ENCODE data around the gene COX10. TPM values are rescaled to one million over a fixed set of nuclear protein-coding genes. Genes with fewer than 3 reads are reported as not detected.
"Not testable (repeated sequence)": the region's sequence is repeated elsewhere in the genome, so short reads cannot be mapped to it uniquely, and the experiment has no call there.

COX10 gene
- polyA plus RNA-seq, 1 experiment: 12.9 TPM

- Histone ChIP-seq H3K27ac (ENCODE audit: low read depth, low read length) (no peak overlapping the region), H3K9me3 (ENCODE audit: control insufficient read depth, insufficient read depth, low read length) (no peaks in the 10 kb centered on the region), H3K27me3 (ENCODE audit: control insufficient read depth, insufficient read depth, low read length) (no peaks in the 10 kb centered on the region), H3K4me3 (ENCODE audit: low read depth, low read length) (no peak overlapping the region)
- ChIA-PET POLR2A (no interaction called here), CTCF (no interaction called here)
- no peak for TF ChIP-seq CTCF (IDR thresholded peaks at IDR 0.05; ENCODE audit: low read depth, low read length)
- peak; percentile 8 for DNase-seq (ENCODE audit: low read depth, low spot score)
These were observed 159.6 kb downstream of the COX10 start for GRCh38 chr17:14228903-14229302.

GRCh38 chr17:14231187-14231586, 161.9 kb downstream of the COX10 start:
- H3K4me3 ChIP-seq (ENCODE audit: low read depth, low read length); POLR2A ChIA-PET; CTCF ChIA-PET; H3K27me3 ChIP-seq (ENCODE audit: control insufficient read depth, insufficient read depth, low read length); H3K9me3 ChIP-seq (ENCODE audit: control insufficient read depth, insufficient read depth, low read length); H3K27ac ChIP-seq (ENCODE audit: low read depth, low read length); DNase-seq (ENCODE audit: low read depth, low spot score): not testable (repeated sequence)

- CTCF ChIA-PET; DNase-seq (ENCODE audit: low read depth, low spot score); POLR2A ChIA-PET; H3K27ac ChIP-seq (ENCODE audit: low read depth, low read length); H3K27me3 ChIP-seq (ENCODE audit: control insufficient read depth, insufficient read depth, low read length); H3K4me3 ChIP-seq (ENCODE audit: low read depth, low read length); H3K9me3 ChIP-seq (ENCODE audit: control insufficient read depth, insufficient read depth, low read length): not testable (repeated sequence)
These were observed 165.7 kb downstream of the COX10 start for GRCh38 chr17:14235047-14235446.

- H3K4me3 ChIP-seq (ENCODE audit: low read depth, low read length); H3K27ac ChIP-seq (ENCODE audit: low read depth, low read length); H3K27me3 ChIP-seq (ENCODE audit: control insufficient read depth, insufficient read depth, low read length); DNase-seq (ENCODE audit: low read depth, low spot score); CTCF ChIA-PET; H3K9me3 ChIP-seq (ENCODE audit: control insufficient read depth, insufficient read depth, low read length); POLR2A ChIA-PET: not testable (repeated sequence)
These were observed 166.7 kb downstream of the COX10 start for GRCh38 chr17:14236032-14236431.

GRCh38 chr17:14236762-14237161, 167.5 kb downstream of the COX10 start, which contains the start of gene CDRT15:
Gene CDRT15, minus strand, starts transcription at chr17:14236862. Its CDS starts 29 bp downstream, at chr17:14236833.
- H3K27me3 ChIP-seq (ENCODE audit: control insufficient read depth, insufficient read depth, low read length); H3K9me3 ChIP-seq (ENCODE audit: control insufficient read depth, insufficient read depth, low read length); DNase-seq (ENCODE audit: low read depth, low spot score); H3K27ac ChIP-seq (ENCODE audit: low read depth, low read length); CTCF ChIA-PET; H3K4me3 ChIP-seq (ENCODE audit: low read depth, low read length); POLR2A ChIA-PET: not testable (repeated sequence)

GRCh38 chr17:14239271-14239670, 170.0 kb downstream of the COX10 start:
- CTCF ChIA-PET; H3K9me3 ChIP-seq (ENCODE audit: control insufficient read depth, insufficient read depth, low read length); DNase-seq (ENCODE audit: low read depth, low spot score); H3K4me3 ChIP-seq (ENCODE audit: low read depth, low read length); H3K27me3 ChIP-seq (ENCODE audit: control insufficient read depth, insufficient read depth, low read length); H3K27ac ChIP-seq (ENCODE audit: low read depth, low read length); POLR2A ChIA-PET: not testable (repeated sequence)

- ChIA-PET POLR2A (no interaction called here), CTCF (no interaction called here)
- H3K9me3 ChIP-seq (ENCODE audit: control insufficient read depth, insufficient read depth, low read length): no peaks in the 10 kb centered on the region
- no peak for TF ChIP-seq CTCF (IDR thresholded peaks at IDR 0.05; ENCODE audit: low read depth, low read length)
- no peak overlapping the region for H3K27ac ChIP-seq (ENCODE audit: low read depth, low read length)
- peaks cover 5% of the 10 kb centered on the region for H3K27me3 ChIP-seq (ENCODE audit: control insufficient read depth, insufficient read depth, low read length)
- DNase-seq (ENCODE audit: low read depth, low spot score): no peak
- no peak overlapping the region for H3K4me3 ChIP-seq (ENCODE audit: low read depth, low read length)
These were observed 175.7 kb downstream of the COX10 start for GRCh38 chr17:14245002-14245401.

- no peak for TF ChIP-seq CTCF (IDR thresholded peaks at IDR 0.05; ENCODE audit: low read depth, low read length)
- H3K27ac ChIP-seq (ENCODE audit: low read depth, low read length): no peak overlapping the region
- no peak overlapping the region for H3K4me3 ChIP-seq (ENCODE audit: low read depth, low read length)
- CTCF ChIA-PET: interaction anchor here (0.7 kb wide), 1 partner anchor 1229 kb away, joined by 3 read pairs; no protein-coding TSS in a partner anchor
- POLR2A ChIA-PET: no interaction called here
- peaks cover 5% of the 10 kb centered on the region for H3K27me3 ChIP-seq (ENCODE audit: control insufficient read depth, insufficient read depth, low read length)
- no peaks in the 10 kb centered on the region for H3K9me3 ChIP-seq (ENCODE audit: control insufficient read depth, insufficient read depth, low read length)
- no peak for DNase-seq (ENCODE audit: low read depth, low spot score)
These were observed 176.3 kb downstream of the COX10 start for GRCh38 chr17:14245629-14246028.
